AG09309 (cell line): ENCODE measurements around the gene PHEX.

ENCODE experiments used
- DNase-seq: peaks from one replicate; pipeline ENCODE4 v3.0.0-alpha.2; 2010; ENCODE audit warnings: low read depth
- H3K4me3 ChIP-seq: 2 replicates; pipeline ENCODE4 v1.5.1; 2011; ENCODE audit warnings: mild to moderate bottlenecking, low read depth, low read length, moderate library complexity; ENCODE audit not compliant: control insufficient read depth
- TF ChIP-seq, protein P1 (sequence below): IDR thresholded peaks from 2 replicates; pipeline ENCODE4 v1.5.1; 2011; ENCODE audit warnings: mild to moderate bottlenecking, low read depth, low read length, inconsistent platforms; ENCODE audit not compliant: insufficient read depth, control insufficient read depth; ENCODE audit errors: missing control alignments

PHEX gene

DNA sequence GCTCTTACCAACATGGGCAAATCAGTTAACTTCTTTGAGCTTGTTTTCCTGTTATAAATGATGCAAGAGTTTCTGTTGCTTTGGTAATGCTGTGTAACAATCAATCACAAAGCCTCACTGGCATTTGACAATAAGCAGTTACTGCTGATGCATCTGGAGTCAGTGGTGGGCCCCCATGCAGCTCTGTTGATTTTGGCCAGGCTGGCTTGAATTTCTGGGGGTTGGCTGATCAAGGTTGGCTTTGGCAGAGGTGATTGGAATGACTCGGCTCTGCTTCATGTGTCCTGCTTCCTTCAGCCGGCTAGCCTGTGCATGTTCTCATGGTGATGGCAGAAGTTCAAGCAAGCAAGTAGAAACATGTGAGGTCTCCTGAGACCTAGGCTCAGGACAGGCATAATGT lies 90.4 kb downstream of the PHEX start:
- TF ChIP-seq, protein P1, sequence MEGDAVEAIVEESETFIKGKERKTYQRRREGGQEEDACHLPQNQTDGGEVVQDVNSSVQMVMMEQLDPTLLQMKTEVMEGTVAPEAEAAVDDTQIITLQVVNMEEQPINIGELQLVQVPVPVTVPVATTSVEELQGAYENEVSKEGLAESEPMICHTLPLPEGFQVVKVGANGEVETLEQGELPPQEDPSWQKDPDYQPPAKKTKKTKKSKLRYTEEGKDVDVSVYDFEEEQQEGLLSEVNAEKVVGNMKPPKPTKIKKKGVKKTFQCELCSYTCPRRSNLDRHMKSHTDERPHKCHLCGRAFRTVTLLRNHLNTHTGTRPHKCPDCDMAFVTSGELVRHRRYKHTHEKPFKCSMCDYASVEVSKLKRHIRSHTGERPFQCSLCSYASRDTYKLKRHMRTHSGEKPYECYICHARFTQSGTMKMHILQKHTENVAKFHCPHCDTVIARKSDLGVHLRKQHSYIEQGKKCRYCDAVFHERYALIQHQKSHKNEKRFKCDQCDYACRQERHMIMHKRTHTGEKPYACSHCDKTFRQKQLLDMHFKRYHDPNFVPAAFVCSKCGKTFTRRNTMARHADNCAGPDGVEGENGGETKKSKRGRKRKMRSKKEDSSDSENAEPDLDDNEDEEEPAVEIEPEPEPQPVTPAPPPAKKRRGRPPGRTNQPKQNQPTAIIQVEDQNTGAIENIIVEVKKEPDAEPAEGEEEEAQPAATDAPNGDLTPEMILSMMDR, result no peak
- H3K4me3 ChIP-seq, result no peak overlapping the region
- peak; percentile 3 for DNase-seq

DNA sequence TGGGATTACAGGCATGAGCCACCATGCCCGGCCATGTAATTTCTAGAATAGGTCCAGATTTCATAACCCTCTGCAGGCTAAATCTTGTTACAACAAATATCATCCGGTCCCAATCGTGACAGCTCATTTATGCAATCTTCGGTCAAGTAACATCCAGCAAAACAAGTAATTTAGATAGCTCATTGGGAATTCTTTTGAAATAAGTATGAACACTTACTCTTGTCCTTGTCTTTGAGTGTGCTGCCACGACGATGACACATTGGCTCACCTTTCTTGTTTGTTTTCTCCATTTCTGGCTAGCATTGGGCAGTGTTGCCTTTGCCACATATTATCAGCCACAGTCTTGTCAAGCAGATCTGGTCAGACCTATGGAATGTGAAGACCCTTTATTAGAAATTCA lies 92.0 kb downstream of the PHEX start:
- TF ChIP-seq, protein P1, result no peak
- H3K4me3 ChIP-seq, result no peak overlapping the region
- DNase-seq, result no peak

- TF ChIP-seq, protein P1, result no peak
- H3K4me3 ChIP-seq, result no peak overlapping the region
- no peak for DNase-seq
Observed at GRCh38 chrX:22125481-22125880, 93.4 kb downstream of the PHEX start.

GRCh38 chrX:22126327-22126726 lies 94.2 kb downstream of the PHEX start:
- no peak for DNase-seq

GRCh38 chrX:22128961-22129360 lies 96.8 kb downstream of the PHEX start:
- DNase-seq, result no peak
- no peak overlapping the region for H3K4me3 ChIP-seq
- TF ChIP-seq, protein P1, result no peak

More at GRCh38 chrX:22126327-22126726, 94.2 kb downstream of the PHEX start:
- TF ChIP-seq, protein P1, result no peak
- H3K4me3 ChIP-seq, result no peak overlapping the region

DNA sequence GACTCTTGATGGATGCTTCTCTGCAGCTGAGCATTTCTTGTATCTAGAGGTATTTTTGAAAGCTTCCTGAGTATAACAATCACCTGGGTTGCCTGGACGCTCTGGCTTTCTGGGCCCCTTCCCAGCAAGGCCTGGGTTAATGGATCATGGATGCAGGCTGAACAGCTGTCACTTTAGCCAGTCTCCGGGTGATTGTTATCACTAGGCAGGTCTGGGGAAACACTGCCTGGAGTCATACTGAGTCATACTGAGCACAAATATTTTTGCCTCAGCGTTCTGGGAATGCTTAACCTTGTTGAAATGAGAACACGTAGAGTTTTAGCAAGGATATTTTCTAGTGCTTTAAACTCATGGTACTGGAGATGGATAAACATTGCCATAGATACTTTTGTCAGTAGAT lies 102.6 kb downstream of the PHEX start:
- TF ChIP-seq, protein P1, result no peak
- peak; percentile 11 for DNase-seq
- H3K4me3 ChIP-seq, result no peak overlapping the region

GRCh38 chrX:22135171-22135711 lies 103.1 kb downstream of the PHEX start:
- no peak overlapping the region for H3K4me3 ChIP-seq
- no peak for DNase-seq
- TF ChIP-seq, protein P1, result no peak
